Epithelial cell of proximal tubule (primary cell): ENCODE measurements around the gene CLIC3. TPM values are rescaled to one million over a fixed set of nuclear protein-coding genes. Genes with fewer than 3 reads are reported as not detected.

ENCODE experiments used
- DNase-seq: peaks from one replicate; pipeline ENCODE4 v3.0.0-alpha.2; 2011; ENCODE audit warnings: low read depth
- H3K4me3 ChIP-seq: 2 replicates; pipeline ENCODE4 v1.5.1; 2011; ENCODE audit warnings: low read depth, mild to moderate bottlenecking, low read length
- CTCF ChIP-seq: conservative IDR thresholded peaks from 2 replicates; pipeline ENCODE4 v1.5.1; 2012; ENCODE audit warnings: low read depth, mild to moderate bottlenecking, low read length
- total RNA-seq: library from RNA; depleted of rRNA; stranded (reverse); fragments of >200 nt; gene quantifications from 2 replicates; pipeline ENCODE4 v1.2.3, GENCODE V29; 2015

The CLIC3 gene
- total RNA-seq, 1 donor from 2014 or later, result 2.4 TPM

- no peak for DNase-seq
- TF ChIP-seq CTCF, result no peak
- peak overlapping the region; percentile 46 for H3K4me3 ChIP-seq
These were observed 44.2 kb upstream of the CLIC3 start for GRCh38 chr9:137040568-137040967.

GRCh38 chr9:137039611-137040366 lies 43.4 kb upstream of the CLIC3 start:
- no peak overlapping the region for H3K4me3 ChIP-seq
- no peak for DNase-seq
- no peak for TF ChIP-seq CTCF

- no peak for TF ChIP-seq CTCF
- H3K4me3 ChIP-seq, result no peak overlapping the region
- DNase-seq, result no peak
These were observed 42.5 kb upstream of the CLIC3 start for GRCh38 chr9:137038916-137039315.

GRCh38 chr9:137037483-137037882 lies 41.1 kb upstream of the CLIC3 start:
- no peak for TF ChIP-seq CTCF
- no peak overlapping the region for H3K4me3 ChIP-seq
- DNase-seq, result no peak

GRCh38 chr9:137037035-137037434 lies 40.7 kb upstream of the CLIC3 start:
- TF ChIP-seq CTCF, result no peak
- DNase-seq, result no peak
- no peak overlapping the region for H3K4me3 ChIP-seq

GRCh38 chr9:137035937-137036336 lies 39.6 kb upstream of the CLIC3 start:
- H3K4me3 ChIP-seq, result no peak overlapping the region
- DNase-seq, result no peak
- no peak for TF ChIP-seq CTCF

- TF ChIP-seq CTCF, result no peak
- H3K4me3 ChIP-seq, result no peak overlapping the region
- DNase-seq, result no peak
These were observed 39.1 kb upstream of the CLIC3 start for GRCh38 chr9:137035507-137035834.
